Measurements from ENCODE around the gene LDLRAD4.

LDLRAD4 gene

GRCh38 chr18:13539843-13540476, 321.4 kb downstream of the LDLRAD4 start:
- H3K4me1 ChIP-seq (ENCODE audit: control insufficient read depth in 5 of 5, insufficient read depth in 5 of 5, low read length in 5 of 5), result peaks cover 0 to 41% (median 32%) of the 10 kb centered on the region in 5 donors
- H3K9ac ChIP-seq (ENCODE audit: low read length in 5 of 5), result no peak overlapping the region
- no peak overlapping the region for H3K4me3 ChIP-seq (ENCODE audit: low read depth in 1 of 5, low read length in 5 of 5)
- no peaks in the 10 kb centered on the region for H3K36me3 ChIP-seq (ENCODE audit: control insufficient read depth in 5 of 5, insufficient read depth in 5 of 5, low read length in 5 of 5)
- no peaks in the 10 kb centered on the region for H3K27me3 ChIP-seq (ENCODE audit: control insufficient read depth in 5 of 5, insufficient read depth in 4 of 5, low read length in 5 of 5)
- H3K9me3 ChIP-seq (ENCODE audit: control insufficient read depth in 5 of 5, low read length in 5 of 5), result no peaks in the 10 kb centered on the region
- peak overlapping the region; percentile 71 for H3K27ac ChIP-seq (ENCODE audit: low read depth, low read length)

DNA sequence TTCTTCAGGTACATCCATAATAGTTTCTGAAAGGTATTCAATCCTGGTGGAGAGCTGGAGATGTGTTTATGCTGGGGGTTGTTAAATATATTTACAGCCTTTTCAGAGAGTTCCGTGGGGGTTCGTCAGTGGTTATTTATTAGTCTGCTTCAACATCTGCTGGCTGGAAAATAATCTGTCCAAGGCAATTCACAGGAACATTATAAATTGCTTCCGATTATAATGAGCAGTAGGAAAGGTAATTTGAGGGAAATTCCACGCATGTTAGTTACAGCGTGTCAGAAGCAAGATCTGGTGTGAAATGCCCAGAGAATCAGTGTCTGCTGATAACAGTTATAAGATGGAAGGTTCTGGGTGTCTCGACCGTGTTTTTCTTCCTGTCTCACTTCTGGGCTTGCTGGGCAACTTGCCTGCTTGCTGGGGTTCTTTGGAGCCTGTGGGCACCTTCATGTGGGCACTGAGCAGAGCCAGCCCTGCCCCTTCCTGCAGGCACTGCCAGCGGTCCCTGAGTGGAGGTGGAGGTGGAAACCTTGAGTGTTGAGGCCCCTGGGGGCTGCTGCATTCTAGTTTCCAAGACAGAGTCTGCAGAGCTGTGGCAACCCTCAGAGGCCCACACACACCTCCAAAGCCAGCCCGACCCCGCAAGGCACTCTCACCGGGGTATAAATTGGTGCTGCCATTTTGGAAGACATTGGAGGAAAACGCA, 322.1 kb downstream of the LDLRAD4 start:
- Histone ChIP-seq H3K9ac (ENCODE audit: low read length in 5 of 5) (no peak overlapping the region), H3K27ac (ENCODE audit: low read depth, low read length) (peak overlapping the region; percentile 23), H3K36me3 (ENCODE audit: control insufficient read depth in 5 of 5, insufficient read depth in 5 of 5, low read length in 5 of 5) (no peaks in the 10 kb centered on the region), H3K4me1 (ENCODE audit: control insufficient read depth in 5 of 5, insufficient read depth in 5 of 5, low read length in 5 of 5) (peaks cover 2 to 41% (median 32%) of the 10 kb centered on the region in 5 donors), H3K4me3 (ENCODE audit: low read depth in 1 of 5, low read length in 5 of 5) (no peak overlapping the region), H3K9me3 (ENCODE audit: control insufficient read depth in 5 of 5, low read length in 5 of 5) (no peaks in the 10 kb centered on the region), H3K27me3 (ENCODE audit: control insufficient read depth in 5 of 5, insufficient read depth in 4 of 5, low read length in 5 of 5) (no peaks in the 10 kb centered on the region)

DNA sequence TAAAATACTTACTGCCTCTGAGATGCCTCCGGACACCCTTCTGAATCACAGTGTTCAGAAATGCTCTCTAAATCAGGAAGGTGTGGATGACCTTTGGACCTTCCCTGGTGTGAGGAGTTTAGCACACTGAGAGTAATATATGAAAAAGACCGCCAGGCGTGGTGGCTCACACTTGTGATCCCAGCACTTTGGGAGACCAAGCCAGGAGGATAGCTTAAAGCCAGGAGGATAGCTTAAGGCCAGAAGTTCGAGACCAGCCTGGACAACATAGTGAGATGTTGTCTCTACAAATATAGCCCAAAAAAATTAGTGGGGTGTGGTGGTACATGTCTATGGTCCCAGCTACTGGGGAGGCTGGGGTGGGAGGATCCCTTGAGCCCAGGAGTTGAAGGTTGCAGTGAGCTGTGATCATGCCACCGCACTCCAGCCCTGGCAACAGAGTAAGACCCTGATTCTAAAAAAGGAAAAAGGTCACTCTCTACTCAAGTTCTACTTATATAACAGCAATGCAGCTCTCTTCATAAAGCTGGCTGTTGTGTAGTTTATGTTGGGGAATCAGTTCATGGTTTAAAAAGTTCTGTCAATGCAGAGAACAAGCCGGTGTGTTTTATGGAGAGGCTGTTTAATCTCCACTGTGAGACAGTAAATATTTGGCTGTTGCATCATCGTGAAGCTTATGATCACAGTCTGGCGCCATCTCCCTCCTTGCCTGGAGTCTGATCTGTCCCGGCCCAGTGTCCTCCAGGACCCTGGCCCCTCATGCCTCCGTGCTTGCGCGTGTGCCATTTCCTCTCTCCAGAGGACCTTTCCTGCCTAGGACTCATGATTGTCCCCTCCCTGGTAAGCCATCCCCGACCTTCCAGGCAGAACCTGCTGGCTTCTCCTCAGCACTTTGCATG, 323.3 kb downstream of the LDLRAD4 start:
- Histone ChIP-seq H3K4me3 (ENCODE audit: low read depth in 1 of 5, low read length in 5 of 5) (peak overlapping the region in 2 of 5 donors; percentile 2 to 35), H3K27ac (ENCODE audit: low read depth, low read length) (no peak overlapping the region), H3K9ac (ENCODE audit: low read length in 5 of 5) (no peak overlapping the region), H3K4me1 (ENCODE audit: control insufficient read depth in 5 of 5, insufficient read depth in 5 of 5, low read length in 5 of 5) (peaks cover 2 to 41% (median 32%) of the 10 kb centered on the region in 5 donors), H3K36me3 (ENCODE audit: control insufficient read depth in 5 of 5, insufficient read depth in 5 of 5, low read length in 5 of 5) (no peaks in the 10 kb centered on the region), H3K9me3 (ENCODE audit: control insufficient read depth in 5 of 5, low read length in 5 of 5) (no peaks in the 10 kb centered on the region), H3K27me3 (ENCODE audit: control insufficient read depth in 5 of 5, insufficient read depth in 4 of 5, low read length in 5 of 5) (no peaks in the 10 kb centered on the region)

- Histone ChIP-seq H3K36me3 (ENCODE audit: control insufficient read depth in 5 of 5, insufficient read depth in 5 of 5, low read length in 5 of 5) (no peaks in the 10 kb centered on the region), H3K27ac (ENCODE audit: low read depth, low read length) (no peak overlapping the region), H3K9ac (ENCODE audit: low read length in 5 of 5) (no peak overlapping the region)
Observed at GRCh38 chr18:13542520-13542847, 323.9 kb downstream of the LDLRAD4 start.

DNA sequence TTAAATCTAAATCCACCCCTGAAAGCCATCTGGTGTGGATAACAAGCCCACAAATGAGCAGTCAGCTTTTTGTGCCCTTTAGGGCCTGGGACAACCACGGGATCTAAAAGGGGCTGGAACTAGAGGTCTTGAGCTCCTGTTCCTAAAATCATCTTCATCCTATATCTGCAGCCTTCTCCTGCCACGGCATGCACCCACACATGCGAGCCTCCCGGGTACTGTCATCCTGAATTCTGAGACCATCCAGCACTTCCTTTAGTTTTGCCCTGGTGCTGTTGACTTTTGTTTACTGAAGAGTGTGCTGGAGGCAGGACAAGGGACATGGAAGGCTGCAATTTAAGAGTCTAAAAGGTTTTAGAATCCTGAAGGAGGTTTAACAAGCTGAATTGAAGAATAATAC, 324.6 kb downstream of the LDLRAD4 start:
- H3K9ac ChIP-seq (ENCODE audit: low read length in 5 of 5), result no peak overlapping the region

More at GRCh38 chr18:13542520-13542847, 323.9 kb downstream of the LDLRAD4 start:
- Histone ChIP-seq H3K4me1 (ENCODE audit: control insufficient read depth in 5 of 5, insufficient read depth in 5 of 5, low read length in 5 of 5) (peaks cover 2 to 41% (median 32%) of the 10 kb centered on the region in 5 donors), H3K4me3 (ENCODE audit: low read depth in 1 of 5, low read length in 5 of 5) (peak overlapping the region in 2 of 5 donors; percentile 2 to 35), H3K9me3 (ENCODE audit: control insufficient read depth in 5 of 5, low read length in 5 of 5) (no peaks in the 10 kb centered on the region), H3K27me3 (ENCODE audit: control insufficient read depth in 5 of 5, insufficient read depth in 4 of 5, low read length in 5 of 5) (no peaks in the 10 kb centered on the region)

DNA sequence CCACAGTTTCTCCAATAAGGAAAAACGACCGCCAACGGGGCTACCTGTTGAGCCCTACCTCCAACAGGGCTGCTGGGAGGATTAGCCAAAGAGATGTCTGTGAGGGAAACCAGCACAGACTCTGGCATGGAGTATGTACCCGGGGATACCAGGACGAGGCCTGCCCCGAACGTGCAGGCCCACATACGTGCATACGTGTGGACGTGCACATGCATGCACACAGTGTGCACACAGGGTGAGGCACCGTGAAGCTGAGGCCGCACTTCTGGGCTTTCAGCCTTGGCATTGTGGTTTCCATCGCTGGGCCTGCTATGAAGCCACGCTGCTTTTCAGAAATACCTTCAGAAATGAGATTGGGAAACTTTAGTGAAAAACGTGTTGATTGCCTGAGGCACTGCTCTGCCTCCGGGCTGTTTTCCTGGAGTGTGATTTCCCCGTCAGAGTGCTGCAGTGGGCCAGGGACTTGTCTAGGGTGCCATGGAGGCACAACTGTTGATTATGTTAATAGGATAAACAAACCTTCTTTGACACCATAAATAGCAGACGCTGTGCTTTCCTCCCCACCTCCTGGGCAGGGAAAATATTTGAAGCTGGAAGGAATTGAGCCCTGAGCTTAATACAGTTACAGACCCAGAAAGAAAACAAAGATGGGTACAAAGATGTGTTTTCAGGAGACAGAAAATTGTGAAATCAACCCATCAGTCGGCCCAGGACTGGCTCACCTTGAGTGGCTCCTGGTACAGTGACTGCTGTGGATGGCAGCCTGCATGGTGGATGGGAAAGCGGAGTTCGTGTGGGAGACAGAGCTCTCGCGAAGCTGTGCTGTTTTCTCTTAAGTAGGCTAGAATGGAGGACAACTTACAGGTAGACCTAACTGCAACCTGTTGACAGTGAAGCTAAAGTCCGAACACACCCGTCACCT, 325.5 kb downstream of the LDLRAD4 start:
- Histone ChIP-seq H3K27me3 (ENCODE audit: control insufficient read depth in 5 of 5, insufficient read depth in 4 of 5, low read length in 5 of 5) (no peaks in the 10 kb centered on the region), H3K9me3 (ENCODE audit: control insufficient read depth in 5 of 5, low read length in 5 of 5) (no peaks in the 10 kb centered on the region), H3K36me3 (ENCODE audit: control insufficient read depth in 5 of 5, insufficient read depth in 5 of 5, low read length in 5 of 5) (no peaks in the 10 kb centered on the region), H3K27ac (ENCODE audit: low read depth, low read length) (no peak overlapping the region), H3K9ac (ENCODE audit: low read length in 5 of 5) (no peak overlapping the region), H3K4me3 (ENCODE audit: low read depth in 1 of 5, low read length in 5 of 5) (no peak overlapping the region), H3K4me1 (ENCODE audit: control insufficient read depth in 5 of 5, insufficient read depth in 5 of 5, low read length in 5 of 5) (peaks cover 2 to 44% (median 31%) of the 10 kb centered on the region in 5 donors)

More for the DNA sequence above, 324.6 kb downstream of the LDLRAD4 start:
- Histone ChIP-seq H3K9me3 (ENCODE audit: control insufficient read depth in 5 of 5, low read length in 5 of 5) (no peaks in the 10 kb centered on the region), H3K27me3 (ENCODE audit: control insufficient read depth in 5 of 5, insufficient read depth in 4 of 5, low read length in 5 of 5) (no peaks in the 10 kb centered on the region), H3K4me3 (ENCODE audit: low read depth in 1 of 5, low read length in 5 of 5) (no peak overlapping the region), H3K27ac (ENCODE audit: low read depth, low read length) (no peak overlapping the region), H3K36me3 (ENCODE audit: control insufficient read depth in 5 of 5, insufficient read depth in 5 of 5, low read length in 5 of 5) (no peaks in the 10 kb centered on the region), H3K4me1 (ENCODE audit: control insufficient read depth in 5 of 5, insufficient read depth in 5 of 5, low read length in 5 of 5) (peaks cover 2 to 41% (median 32%) of the 10 kb centered on the region in 5 donors)

- no peak overlapping the region for H3K27ac ChIP-seq (ENCODE audit: low read depth, low read length)
- no peaks in the 10 kb centered on the region for H3K27me3 ChIP-seq (ENCODE audit: control insufficient read depth in 5 of 5, insufficient read depth in 4 of 5, low read length in 5 of 5)
- no peaks in the 10 kb centered on the region for H3K36me3 ChIP-seq (ENCODE audit: control insufficient read depth in 5 of 5, insufficient read depth in 5 of 5, low read length in 5 of 5)
- no peak overlapping the region for H3K4me3 ChIP-seq (ENCODE audit: low read depth in 1 of 5, low read length in 5 of 5)
- H3K9me3 ChIP-seq (ENCODE audit: control insufficient read depth in 5 of 5, low read length in 5 of 5), result no peaks in the 10 kb centered on the region
- H3K4me1 ChIP-seq (ENCODE audit: control insufficient read depth in 5 of 5, insufficient read depth in 5 of 5, low read length in 5 of 5), result peaks cover 2 to 40% (median 27%) of the 10 kb centered on the region in 5 donors
- H3K9ac ChIP-seq (ENCODE audit: low read length in 5 of 5), result no peak overlapping the region
Observed at GRCh38 chr18:13544953-13545352, 326.4 kb downstream of the LDLRAD4 start.

DNA sequence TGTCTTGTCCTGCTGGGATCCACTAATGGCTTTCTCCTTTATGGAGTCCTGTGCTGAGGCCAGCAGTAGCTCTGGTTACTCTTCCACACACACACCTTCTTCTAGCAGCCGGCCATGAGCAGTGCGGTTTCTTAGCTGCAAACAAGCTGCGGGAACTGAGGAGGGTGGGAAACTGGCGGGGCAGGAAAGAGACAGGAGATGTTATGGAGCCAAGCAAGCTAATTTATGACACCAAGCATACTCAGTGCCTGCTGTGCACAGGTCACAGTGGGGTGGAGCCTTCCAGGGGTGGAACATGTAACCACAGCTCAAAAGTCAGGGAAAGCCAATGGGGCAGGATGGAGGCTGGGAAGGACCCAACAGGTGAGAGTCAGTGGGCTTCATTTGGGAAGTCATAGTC, 327.0 kb downstream of the LDLRAD4 start:
- no peak overlapping the region for H3K27ac ChIP-seq (ENCODE audit: low read depth, low read length)
- no peaks in the 10 kb centered on the region for H3K27me3 ChIP-seq (ENCODE audit: control insufficient read depth in 5 of 5, insufficient read depth in 4 of 5, low read length in 5 of 5)
- peaks cover 2 to 37% (median 22%) of the 10 kb centered on the region in 5 donors for H3K4me1 ChIP-seq (ENCODE audit: control insufficient read depth in 5 of 5, insufficient read depth in 5 of 5, low read length in 5 of 5)
- H3K9me3 ChIP-seq (ENCODE audit: control insufficient read depth in 5 of 5, low read length in 5 of 5), result no peaks in the 10 kb centered on the region
- H3K9ac ChIP-seq (ENCODE audit: low read length in 5 of 5), result no peak overlapping the region
- H3K36me3 ChIP-seq (ENCODE audit: control insufficient read depth in 5 of 5, insufficient read depth in 5 of 5, low read length in 5 of 5), result no peaks in the 10 kb centered on the region
- no peak overlapping the region for H3K4me3 ChIP-seq (ENCODE audit: low read depth in 1 of 5, low read length in 5 of 5)

DNA sequence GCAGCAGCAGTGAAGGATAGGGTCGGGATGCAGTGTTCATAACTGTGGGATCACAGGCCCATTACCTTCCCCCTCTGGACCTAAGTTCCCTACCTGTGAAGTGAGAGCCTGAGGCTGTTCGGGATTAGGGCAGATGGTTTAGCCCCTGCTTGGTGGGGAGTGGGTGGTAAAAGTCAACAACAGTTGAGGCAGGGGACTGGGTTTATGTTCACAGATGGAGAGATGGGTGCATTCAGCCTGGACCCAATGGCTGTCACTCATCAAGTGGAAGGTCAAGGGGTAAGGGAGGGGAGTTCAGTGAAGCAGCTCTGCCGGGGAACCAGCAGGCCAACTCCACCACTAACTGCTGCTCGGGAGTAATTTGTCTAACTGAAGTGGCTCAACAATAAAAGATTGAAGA, 327.4 kb downstream of the LDLRAD4 start:
- no peaks in the 10 kb centered on the region for H3K27me3 ChIP-seq (ENCODE audit: control insufficient read depth in 5 of 5, insufficient read depth in 4 of 5, low read length in 5 of 5)
- no peaks in the 10 kb centered on the region for H3K9me3 ChIP-seq (ENCODE audit: control insufficient read depth in 5 of 5, low read length in 5 of 5)
- no peak overlapping the region for H3K27ac ChIP-seq (ENCODE audit: low read depth, low read length)
- no peak overlapping the region for H3K4me3 ChIP-seq (ENCODE audit: low read depth in 1 of 5, low read length in 5 of 5)
- H3K9ac ChIP-seq (ENCODE audit: low read length in 5 of 5), result no peak overlapping the region
- peaks cover 2 to 33% (median 17%) of the 10 kb centered on the region in 5 donors for H3K4me1 ChIP-seq (ENCODE audit: control insufficient read depth in 5 of 5, insufficient read depth in 5 of 5, low read length in 5 of 5)
- H3K36me3 ChIP-seq (ENCODE audit: control insufficient read depth in 5 of 5, insufficient read depth in 5 of 5, low read length in 5 of 5), result no peaks in the 10 kb centered on the region
